GM19468 (cell line): ENCODE data around the gene ALK.

Experiments used
- ATAC-seq: cut with Tn5 transposase; IDR thresholded peaks from one replicate; pipeline ENCODE4 v1.9.1; 2021; ENCODE audit warnings: mild to moderate bottlenecking, moderate library complexity, moderate number of reproducible peaks; ENCODE audit not compliant: unreplicated experiment; ENCODE audit errors: extremely low read depth

Gene ALK

GRCh38 chr2:29921560-29921915 lies at the start of gene ALK:
TSS of gene ALK (minus strand) at chr2:29921586. CDS start at chr2:29920659, 927 bp downstream.
- no peak for ATAC-seq

DNA sequence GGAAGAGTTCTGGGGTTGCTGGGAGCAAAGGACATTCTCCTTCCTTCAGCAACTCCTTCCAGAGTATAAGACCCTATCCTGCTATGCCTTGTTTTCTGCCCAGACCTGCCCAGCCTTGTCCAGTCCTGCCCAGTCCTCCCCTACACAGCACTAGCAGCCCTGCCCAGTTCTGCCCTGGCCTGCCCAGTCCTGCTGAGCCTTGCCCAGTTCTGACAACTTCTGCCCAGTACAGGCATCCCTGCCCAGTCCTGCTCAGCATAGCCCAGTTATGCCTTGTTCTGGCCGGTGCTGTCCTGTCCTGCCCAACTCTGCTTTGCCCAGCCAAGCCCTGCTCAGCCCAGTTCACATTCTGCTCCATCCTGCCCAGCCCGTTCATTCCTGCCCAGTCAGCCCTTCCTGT lies 44.9 kb upstream of the ALK start:
- ATAC-seq: no peak

DNA sequence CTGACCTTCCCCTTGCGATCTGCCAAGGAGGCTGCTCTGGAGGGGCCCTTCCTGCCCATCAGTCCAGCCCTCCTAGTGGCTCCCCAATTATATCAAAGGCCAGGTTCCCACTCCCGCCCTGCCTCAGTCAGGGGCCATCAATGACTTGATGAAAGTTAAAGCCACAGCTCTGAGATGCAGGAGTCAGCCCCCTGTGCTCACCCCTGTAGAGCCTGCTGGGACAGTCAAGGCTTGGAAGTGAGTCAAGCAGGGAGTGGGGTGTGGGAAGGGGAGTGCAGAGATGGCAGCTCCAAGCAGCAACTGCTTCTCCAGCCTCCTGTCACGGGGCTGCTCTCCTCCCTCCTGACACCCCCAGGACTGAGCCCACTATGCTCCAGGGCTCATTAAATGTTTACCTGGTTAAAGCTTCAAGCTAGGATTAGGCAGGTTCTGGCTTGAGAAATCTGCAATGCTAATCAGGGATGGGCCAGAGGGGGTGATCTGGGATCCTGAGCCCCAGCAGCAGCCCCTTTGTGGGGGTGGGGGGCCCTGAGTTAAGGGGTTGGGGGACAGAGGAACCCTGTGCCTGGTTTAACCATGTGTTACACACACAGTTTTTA lies 42.7 kb upstream of the ALK start:
- no peak for ATAC-seq

- no peak for ATAC-seq
Observed at GRCh38 chr2:29962922-29963321, 41.5 kb upstream of the ALK start.

GRCh38 chr2:29954316-29954715 lies 32.9 kb upstream of the ALK start:
- no peak for ATAC-seq

DNA sequence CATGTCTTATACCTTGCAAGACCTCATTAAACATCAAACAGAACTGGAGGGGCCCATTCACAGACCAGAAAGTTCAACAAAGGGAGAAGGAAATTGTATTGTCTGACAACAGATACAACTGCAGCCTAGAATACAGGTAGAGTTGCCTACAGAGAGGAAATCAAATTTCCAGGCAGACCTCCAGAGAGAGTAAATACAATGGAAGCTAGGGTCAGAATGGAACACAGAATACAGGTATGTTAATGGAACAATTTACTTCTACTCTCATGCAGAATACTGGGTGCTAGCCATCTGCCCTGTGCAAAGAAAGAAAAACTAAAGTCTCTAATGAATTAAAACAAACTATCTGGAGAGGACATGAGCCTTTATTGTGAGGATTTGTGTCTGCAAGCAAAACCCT lies 31.6 kb upstream of the ALK start:
- ATAC-seq: no peak

DNA sequence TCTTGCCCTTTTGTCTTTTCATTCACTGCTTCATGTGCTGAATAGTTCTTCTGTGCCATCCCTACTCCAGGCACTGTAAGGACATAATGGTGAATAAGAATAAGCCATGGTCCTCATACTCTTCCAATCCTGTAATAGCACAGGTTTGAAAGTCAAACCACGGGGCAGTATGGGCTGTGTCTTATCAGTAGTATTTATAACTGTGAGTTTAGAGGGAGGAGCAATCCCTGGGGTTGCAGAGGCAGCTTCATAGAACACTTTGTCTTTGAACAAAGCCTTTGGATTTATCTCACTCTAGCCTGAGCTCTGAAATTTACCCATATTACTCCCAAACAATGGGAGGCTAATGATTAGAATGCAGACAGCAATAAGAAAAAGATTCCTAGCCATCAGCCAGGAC lies 30.2 kb upstream of the ALK start:
- ATAC-seq: no peak

- no peak for ATAC-seq
Observed at GRCh38 chr2:29950481-29950880, 29.1 kb upstream of the ALK start.

GRCh38 chr2:29949042-29949441 lies 27.7 kb upstream of the ALK start:
- no peak for ATAC-seq

DNA sequence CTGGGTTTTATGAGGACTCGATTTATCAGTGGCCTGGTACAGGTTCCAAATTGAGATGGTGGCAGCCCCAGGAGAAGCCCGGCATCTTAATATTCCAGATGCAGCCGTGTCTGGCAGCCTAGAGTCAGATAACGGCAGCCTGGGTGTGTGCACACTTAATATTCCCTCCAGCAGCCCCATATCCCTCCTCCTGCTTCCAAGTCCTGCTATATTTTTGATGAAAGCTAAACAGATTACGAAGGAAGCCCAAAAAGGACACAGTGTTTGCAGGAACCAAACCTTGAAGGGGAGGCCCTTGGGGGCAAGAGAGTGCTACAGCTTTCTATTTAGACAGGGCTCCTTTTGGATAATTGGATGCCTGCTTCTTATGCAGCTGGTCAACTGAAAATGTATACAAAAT lies 25.1 kb upstream of the ALK start:
- ATAC-seq: no peak

DNA sequence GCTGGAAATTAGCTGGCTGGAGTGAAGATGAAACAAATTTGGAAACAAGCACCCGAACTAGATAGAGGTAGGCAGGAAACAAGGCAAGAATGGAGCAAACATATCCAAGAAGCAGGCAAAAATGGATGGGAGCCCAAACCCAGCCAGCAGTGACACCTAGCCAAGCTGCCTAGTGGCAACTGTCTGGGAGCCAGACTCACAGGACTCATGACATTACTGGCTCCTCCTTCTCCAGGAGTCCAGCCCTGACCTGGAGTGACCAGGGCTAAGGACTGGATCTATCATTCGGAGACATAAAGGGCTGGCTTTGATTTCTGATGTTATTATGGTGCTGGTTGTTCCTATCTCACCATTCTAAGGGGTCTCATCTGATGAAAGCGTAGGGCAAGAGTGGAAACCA lies 21.3 kb upstream of the ALK start:
- no peak for ATAC-seq

DNA sequence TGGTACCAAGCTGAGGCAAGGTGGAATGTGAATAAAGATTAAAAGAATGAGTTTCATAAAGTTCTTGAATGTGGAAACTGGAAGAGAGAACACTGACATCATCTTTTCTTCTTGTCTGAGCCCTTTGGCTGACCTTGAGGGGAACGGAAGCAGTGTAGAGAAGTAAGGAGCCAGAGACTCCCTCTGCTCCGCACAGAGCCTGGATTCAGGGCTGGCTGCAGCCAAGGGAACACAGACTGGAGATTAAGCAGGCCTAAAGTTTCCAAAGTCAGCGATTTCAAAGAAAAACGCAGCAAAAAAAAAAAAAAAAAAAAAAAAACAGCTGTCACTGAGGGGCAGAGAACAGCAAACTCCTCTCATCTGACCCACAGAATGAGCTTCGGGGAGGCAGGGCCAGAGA lies 19.3 kb upstream of the ALK start:
- ATAC-seq: no peak

DNA sequence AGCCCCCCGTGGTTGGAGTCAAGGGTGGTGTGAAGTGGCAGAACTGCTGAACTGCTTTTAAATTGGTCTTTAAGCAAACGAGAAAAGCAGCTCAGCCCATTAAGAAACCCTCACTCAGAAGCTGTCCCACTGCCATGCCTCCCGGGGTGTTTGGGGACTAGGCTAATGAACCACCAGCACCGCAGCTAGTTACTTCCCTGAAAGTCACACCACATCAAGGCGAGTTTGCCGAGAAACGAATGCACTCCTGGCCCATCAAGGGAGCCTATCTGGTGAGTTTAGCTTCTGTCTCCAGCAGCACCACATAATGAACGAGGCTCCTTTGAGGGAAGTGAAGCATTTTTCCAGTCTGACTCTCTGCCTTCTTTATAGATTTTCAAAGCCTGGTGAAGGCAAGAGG lies 14.6 kb upstream of the ALK start:
- no peak for ATAC-seq

- no peak for ATAC-seq
Observed at GRCh38 chr2:29931818-29932217, 10.4 kb upstream of the ALK start.

DNA sequence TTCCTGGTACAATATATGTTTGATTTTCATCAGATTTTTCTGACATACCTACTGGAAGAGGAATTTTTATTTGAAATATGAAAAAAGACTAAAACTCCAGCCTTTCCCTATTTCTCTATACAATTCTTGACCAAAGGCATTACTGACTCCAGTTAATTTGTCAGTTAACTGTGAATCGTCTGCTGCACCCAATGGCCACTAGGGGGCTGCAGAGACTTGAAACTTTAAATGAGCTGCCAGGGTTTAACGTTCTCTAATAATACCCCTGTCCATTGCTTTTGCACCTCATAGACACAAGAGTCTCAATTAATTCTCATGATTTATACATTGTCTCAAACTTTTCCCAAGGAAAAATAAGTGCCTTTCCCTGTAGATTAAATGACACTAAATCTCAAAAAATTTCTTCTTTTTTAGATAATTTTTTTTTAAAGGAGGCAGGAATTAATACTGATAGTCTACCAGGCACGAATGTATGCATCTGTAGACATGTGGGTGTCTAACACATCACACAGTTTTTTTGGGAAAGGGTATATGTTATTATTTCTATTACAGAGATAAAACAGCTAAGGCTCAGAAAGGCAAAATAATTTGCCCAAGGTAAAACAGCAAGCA lies 1.8 kb upstream of the ALK start:
- ATAC-seq: no peak

DNA sequence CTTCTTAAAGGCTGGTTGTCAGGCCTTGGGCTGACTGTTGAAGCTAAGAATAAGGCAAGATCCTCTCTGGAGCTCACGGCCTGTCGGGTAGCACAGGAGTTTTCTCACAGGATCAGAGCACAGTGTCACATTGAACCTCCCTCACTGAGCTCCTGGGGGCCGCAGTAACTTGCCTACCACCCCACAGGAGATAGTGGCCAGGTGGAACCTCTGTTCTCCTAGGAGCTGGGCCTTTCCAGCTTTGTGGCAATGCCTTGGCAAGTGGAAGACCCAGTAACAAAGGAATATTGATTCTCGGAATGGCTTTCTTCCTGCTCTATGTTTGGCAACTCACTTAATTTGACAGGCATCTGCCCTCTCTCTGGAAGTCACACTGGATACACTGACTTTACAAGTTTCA lies 1.2 kb upstream of the ALK start:
- no peak for ATAC-seq

DNA sequence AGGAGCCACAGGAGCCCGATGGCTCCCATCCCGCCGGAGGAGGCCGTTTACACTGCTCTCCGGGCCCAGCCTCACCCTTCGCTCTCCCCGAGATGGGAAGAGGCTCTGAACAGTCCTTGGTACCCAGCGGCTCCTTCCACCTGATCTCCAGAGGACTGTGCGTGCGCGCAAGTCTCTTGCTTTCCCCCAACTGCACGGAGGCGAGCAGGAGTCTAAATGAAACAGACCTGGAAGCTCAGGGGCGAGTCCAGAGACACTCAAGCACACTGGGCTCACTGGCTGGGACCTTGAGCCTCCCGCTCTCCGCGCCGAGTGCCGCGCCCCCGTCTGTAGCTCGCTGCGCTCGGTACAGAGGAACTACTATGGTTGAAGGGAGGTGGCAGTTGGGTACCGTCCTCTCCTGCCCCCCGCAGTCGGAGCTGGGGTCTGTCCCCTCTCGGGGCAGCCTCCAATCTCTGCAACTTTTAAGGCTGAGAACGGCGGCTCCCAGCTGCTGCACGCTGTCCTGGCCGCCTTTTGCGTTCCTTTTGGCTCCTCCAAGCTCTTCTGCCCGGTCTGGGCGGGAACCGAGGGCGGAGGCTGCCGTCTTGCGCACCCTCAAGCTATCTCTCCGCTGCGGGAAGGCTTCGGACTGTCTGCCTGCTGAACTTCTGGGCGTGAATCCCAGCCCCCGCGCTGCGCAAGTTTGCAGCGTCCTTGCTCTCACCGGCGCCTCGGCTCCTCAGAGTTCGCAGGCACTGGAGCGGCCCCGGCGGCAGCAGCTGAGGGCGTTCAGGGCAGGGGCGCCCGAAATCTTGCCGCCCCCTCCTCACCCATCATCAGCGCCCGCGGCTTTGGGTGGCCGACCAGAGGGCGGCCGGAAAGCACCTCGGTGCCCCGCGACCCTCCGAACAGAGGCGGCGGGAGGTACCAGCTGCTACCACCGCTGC lies 491 bp downstream of the ALK start:
- ATAC-seq: no peak

GRCh38 chr2:29920130-29920577 lies 1.2 kb downstream of the ALK start:
- ATAC-seq: no peak

DNA sequence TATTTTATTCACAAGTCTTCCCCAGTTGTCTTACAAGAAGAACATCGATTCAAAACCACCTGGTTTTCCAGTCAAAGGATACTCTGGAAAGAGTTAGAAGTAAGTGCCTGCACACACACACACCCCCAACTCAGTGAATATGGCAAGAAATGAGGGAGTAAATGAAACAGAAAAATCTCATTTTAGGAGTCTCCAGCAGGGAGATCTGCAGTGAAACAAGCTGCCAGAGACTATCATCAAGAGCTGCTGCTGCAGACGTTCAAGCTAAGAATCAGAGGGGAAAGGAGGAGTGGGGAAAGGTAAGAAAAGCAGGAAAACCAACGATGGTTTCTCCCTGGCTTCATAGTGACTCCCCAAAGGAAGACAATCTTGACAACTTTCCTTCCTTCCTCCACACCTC lies 2.4 kb downstream of the ALK start:
- no peak for ATAC-seq

DNA sequence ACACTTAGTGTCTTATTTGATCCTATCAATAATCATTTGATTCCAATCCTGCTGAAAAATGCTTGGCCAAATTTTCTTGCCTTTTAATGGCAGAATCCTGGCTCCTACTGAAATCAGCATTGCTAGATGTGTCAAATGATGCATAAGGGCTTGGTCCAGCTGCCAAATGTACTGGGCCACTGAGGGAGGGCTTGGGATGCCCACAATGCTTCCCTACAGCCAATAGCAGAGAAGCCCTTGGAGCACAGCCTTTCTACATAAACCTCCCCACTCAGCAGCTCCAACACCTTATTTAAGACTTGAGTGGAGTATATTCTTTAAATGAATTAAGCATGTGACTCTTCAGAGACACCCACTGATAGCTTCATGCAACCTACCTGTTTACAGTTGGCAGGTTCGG lies 3.6 kb downstream of the ALK start:
- no peak for ATAC-seq

- no peak for ATAC-seq
Observed at GRCh38 chr2:29916571-29916970, 4.8 kb downstream of the ALK start.
